K562 (cell line): ENCODE results near the gene ITGBL1. TPM values are rescaled to one million over a fixed set of nuclear protein-coding genes. Genes with fewer than 3 reads are reported as not detected.

ENCODE experiments used
- ATAC-seq: fragments of 200-7000 bp; cut with Tn5 transposase; 3 replicates; pipeline ENCODE4 v1.9.1; 2020; ENCODE audit warnings: moderate library complexity
- BruUV-seq: library from RNA; stranded (reverse); fragments of 400-500 nt; replicated peaks from 2 replicates; lab custom pipeline; 2021; lab: Mats Ljungman, UMichigan
- CTCF ChIA-PET: fragments of 300-600 bp; formaldehyde crosslinking; extraction: SDS; loops from one replicate; lab custom pipeline; 2021; ENCODE audit warnings: low intra/inter-chr PET ratio; lab: Yijun Ruan, JAX
- POLR2A ChIA-PET: fragments of 300-600, 350-650 bp; sonication (Branson Sonifier 250); formaldehyde crosslinking; extraction: SDS; loops from one replicate; lab custom pipeline; 2021; ENCODE audit warnings: antibody characterized with exemption, inconsistent platforms; lab: Yijun Ruan, JAX
- DNase-seq, 4 experiments: peaks; one replicate each; pipeline versions ENCODE4 v3.0.0 to v3.0.0-alpha.2; 2011 to 2018; ENCODE audit warnings: low spot score in 3 of 4, mixed read lengths in 3 of 4; ENCODE audit errors: extremely low read depth in 1 of 4
- FAIRE-seq: peaks from 2 replicates; lab custom pipeline; 2011; peaks lifted over from hg19 to GRCh38; lab: Jason Lieb, UNC
- H2AFZ ChIP-seq: 2 replicates; pipeline ENCODE4 v1.6.0; 2011; ENCODE audit warnings: low read depth, low read length, control low read depth, inconsistent platforms
- H3K27ac ChIP-seq: fragments of 200-600 bp; 3 replicates; pipeline ENCODE4 v1.8.0; 2011; ENCODE audit warnings: low read depth, mild to moderate bottlenecking, control low read depth, inconsistent platforms, low read length, moderate library complexity, mixed read lengths; ENCODE audit errors: extremely low read depth
- H3K27me3 ChIP-seq, 2 experiments: fragments of 300-600 bp in 1 of 2; 2 replicates in 1 of 2; 3 replicates in 1 of 2; pipeline versions ENCODE4 v1.6.0 to v1.8.0; 2011; ENCODE audit warnings: inconsistent platforms in 2 of 2, low read length in 2 of 2, mild to moderate bottlenecking in 1 of 2, mixed read lengths in 1 of 2, moderate library complexity in 1 of 2; ENCODE audit not compliant: control insufficient read depth in 2 of 2, insufficient read depth in 2 of 2
- H3K36me3 ChIP-seq: fragments of 300-600 bp; 3 replicates; pipeline ENCODE4 v1.8.0; 2011; ENCODE audit warnings: mild to moderate bottlenecking, low read length, inconsistent platforms; ENCODE audit not compliant: control insufficient read depth, insufficient read depth
- H3K4me1 ChIP-seq, 2 experiments: fragments of 200-600 bp in 1 of 2; replicated peaks in 1 of 2; 2 replicates in 1 of 2; 3 replicates in 1 of 2; pipeline versions ENCODE4 v1.5.1 to v1.8.0; 2011; ENCODE audit warnings: inconsistent platforms in 2 of 2, low read length in 2 of 2, mild to moderate bottlenecking in 1 of 2, mixed read lengths in 1 of 2, moderate library complexity in 1 of 2; ENCODE audit not compliant: control insufficient read depth in 2 of 2, insufficient read depth in 2 of 2
- H3K4me2 ChIP-seq: 2 replicates; pipeline ENCODE4 v1.6.1; 2011; ENCODE audit warnings: low read length, control low read depth, inconsistent platforms, mixed read lengths; ENCODE audit not compliant: insufficient read depth
- H3K4me3 ChIP-seq: fragments of 200-600 bp; sonication (generic), shearing (Covaris generic); 2 replicates; pipeline ENCODE4 v1.5.1; 2016; ENCODE audit warnings: control low read depth, inconsistent platforms
- H3K79me2 ChIP-seq: fragments of 200-600 bp; 3 replicates; pipeline ENCODE4 v1.8.0; 2011; ENCODE audit warnings: low read length, inconsistent platforms; ENCODE audit not compliant: control insufficient read depth, insufficient read depth
- H3K9ac ChIP-seq, 2 experiments: 2 replicates each; pipeline versions ENCODE4 v1.6.0 to v1.6.1; 2011; ENCODE audit warnings: low read depth in 2 of 2, low read length in 2 of 2, control low read depth in 1 of 2, inconsistent platforms in 1 of 2, mild to moderate bottlenecking in 1 of 2, mixed read lengths in 1 of 2; ENCODE audit not compliant: insufficient read depth in 1 of 2
- H3K9me1 ChIP-seq: one replicate; pipeline ENCODE4 v1.6.0; 2011; ENCODE audit warnings: inconsistent platforms, mild to moderate bottlenecking, low read length, moderate library complexity; ENCODE audit not compliant: control insufficient read depth, insufficient read depth
- H3K9me3 ChIP-seq: replicated peaks from 2 replicates; pipeline ENCODE4 v1.5.1; 2011; ENCODE audit warnings: low read depth, low read length, inconsistent platforms; ENCODE audit not compliant: control insufficient read depth, insufficient read depth
- H4K20me1 ChIP-seq: replicated peaks from 2 replicates; pipeline ENCODE4 v1.6.1; 2011; ENCODE audit warnings: low read length, inconsistent platforms, mixed read lengths; ENCODE audit not compliant: control insufficient read depth, insufficient read depth
- CSDE1 ChIP-seq, 2 experiments: fragments of 450-650 bp; IDR thresholded peaks; 2 replicates each; pipeline ENCODE4 v1.6.1; 2016; ENCODE audit warnings: mild to moderate bottlenecking in 1 of 2
- CTBP1 ChIP-seq: fragments of 450-650 bp; IDR thresholded peaks from 2 replicates; pipeline ENCODE4 v1.6.1; 2016; ENCODE audit warnings: borderline replicate concordance
- DIDO1 ChIP-seq: fragments of 450-650 bp; IDR thresholded peaks from 2 replicates; pipeline ENCODE4 v1.6.1; 2016; ENCODE audit warnings: low read depth, missing biosample characterization, missing genetic modification characterization
- ESRRB ChIP-seq: fragments of 250-450 bp; sonication (Bioruptor Pico); IDR thresholded peaks from 2 replicates; pipeline ENCODE4 v1.5.0; 2020; ENCODE audit warnings: mild to moderate bottlenecking, moderate library complexity, borderline replicate concordance
- GABPB1 ChIP-seq: sonication (generic); formaldehyde crosslinking; IDR thresholded peaks from 2 replicates; pipeline ENCODE4 v1.8.0; 2022; ENCODE audit warnings: mild to moderate bottlenecking, missing genetic modification reagents
- MED1 ChIP-seq: sonication (generic); formaldehyde crosslinking; IDR thresholded peaks from 2 replicates; pipeline ENCODE4 v1.8.1; 2023; ENCODE audit warnings: missing genetic modification reagents, borderline replicate concordance
- PCBP1 ChIP-seq: fragments of 200-400 bp; formaldehyde crosslinking; IDR thresholded peaks from 2 replicates; pipeline ENCODE4 v1.6.1; 2018; ENCODE audit warnings: mild to moderate bottlenecking, low read depth, low read length; ENCODE audit not compliant: poor library complexity, severe bottlenecking
- PCBP2 ChIP-seq: fragments of 200-400 bp; formaldehyde crosslinking; IDR thresholded peaks from 2 replicates; pipeline ENCODE4 v1.6.1; 2018; ENCODE audit warnings: low read length, low read depth, mild to moderate bottlenecking, moderate library complexity; ENCODE audit not compliant: poor library complexity, severe bottlenecking
- POLR2B ChIP-seq: fragments of 450-650 bp; IDR thresholded peaks from 2 replicates; pipeline ENCODE4 v1.6.1; 2018; ENCODE audit warnings: low read depth; ENCODE audit not compliant: partially characterized antibody
- ZNF212 ChIP-seq: fragments of 450-650 bp; formaldehyde crosslinking; IDR thresholded peaks from 2 replicates; pipeline ENCODE4 v1.4.0; 2020; ENCODE audit warnings: mild to moderate bottlenecking
- ZNF408 ChIP-seq: fragments of 250-450 bp; sonication (Bioruptor Pico); IDR thresholded peaks from 2 replicates; pipeline ENCODE4 v1.4.0; 2020; ENCODE audit warnings: low read depth, mild to moderate bottlenecking, moderate library complexity
- WGBS: fragments of 100-300 bp; shearing (Covaris generic); methylation state at CpG from one replicate; pipeline ENCODE4 v1.1.6; 2016; ENCODE audit warnings: low coverage, mixed read lengths; ENCODE audit not compliant: insufficient coverage; ENCODE audit errors: missing lambda C conversion rate; 5-methylcytosine and 5-hydroxymethylcytosine counted together
- in situ Hi-C: fragments of 300-500 bp; cut with MboI; formaldehyde crosslinking; loops from 4 replicates; pipeline ENCODE4 v1.15.0; 2018; ENCODE audit warnings: inconsistent platforms, mixed read lengths
- intact Hi-C: fragments of 100-400 bp; cut with micrococcal nuclease; formaldehyde crosslinking; loops from 2 replicates; pipeline ENCODE4 v1.14.2; 2022
- polyA plus RNA-seq, 8 experiments: library from polyadenylated mRNA; depleted of rRNA in 4 of 8; stranded (reverse) in 5 of 8; unstranded in 3 of 8; fragments of >200 nt; fragmentation: Nextera tagmentation in 2 of 8; fragmentation: Illumina TruSeq in 1 of 8; extraction: Ambion mirVana in 2 of 8; extraction: Trizol in 1 of 8; gene quantifications; 2 replicates each; pipeline versions ENCODE4 v1.2.1 to v1.2.3, GENCODE V29; 2011 to 2014; ENCODE audit warnings: inconsistent platforms in 1 of 8, missing spikeins in 1 of 8
- total RNA-seq, 7 experiments: library from RNA; depleted of rRNA in 6 of 7; stranded (reverse); fragments of >200 nt in 6 of 7; fragmentation: Illumina TruSeq in 2 of 7; extraction: Trizol in 2 of 7; gene quantifications; 2 replicates each; pipeline versions ENCODE4 v1.2.1 to v1.2.3, GENCODE V29; 2011 to 2021; ENCODE audit warnings: low replicate concordance in 1 of 7
- TF ChIP-seq, protein P1 (sequence below): fragments of 450-650 bp; formaldehyde crosslinking; IDR thresholded peaks from 2 replicates; pipeline ENCODE4 v1.4.0; 2020; ENCODE audit warnings: mild to moderate bottlenecking
- TF ChIP-seq, protein P2 (sequence below), 2 experiments: fragments of 450-650 bp; IDR thresholded peaks; 2 replicates each; pipeline ENCODE4 v1.6.1; 2018; ENCODE audit warnings: mild to moderate bottlenecking in 2 of 2, low read depth in 1 of 2; ENCODE audit not compliant: partially characterized antibody in 2 of 2
- TF ChIP-seq, protein P3 (sequence below): sonication (generic); formaldehyde crosslinking; IDR thresholded peaks from 2 replicates; pipeline ENCODE4 v1.9.0; 2022; ENCODE audit warnings: mild to moderate bottlenecking, missing genetic modification reagents
- TF ChIP-seq, protein P4 (sequence below): sonication (generic); formaldehyde crosslinking; IDR thresholded peaks from 2 replicates; pipeline ENCODE4 v1.8.0; 2022; ENCODE audit warnings: mild to moderate bottlenecking, missing genetic modification reagents
- TF ChIP-seq, protein P5 (sequence below): fragments of 450-650 bp; formaldehyde crosslinking; IDR thresholded peaks from 2 replicates; pipeline ENCODE4 v1.4.0; 2022; ENCODE audit warnings: missing genetic modification characterization

ITGBL1 gene
- total and polyA plus RNA-seq, 9 of the 15 experiments (the other 6 are each of a cell fraction or from before 2014, with no cell fraction given) = 0.04 to 0.73 (median 0.32) TPM; not detected in 1

DNA sequence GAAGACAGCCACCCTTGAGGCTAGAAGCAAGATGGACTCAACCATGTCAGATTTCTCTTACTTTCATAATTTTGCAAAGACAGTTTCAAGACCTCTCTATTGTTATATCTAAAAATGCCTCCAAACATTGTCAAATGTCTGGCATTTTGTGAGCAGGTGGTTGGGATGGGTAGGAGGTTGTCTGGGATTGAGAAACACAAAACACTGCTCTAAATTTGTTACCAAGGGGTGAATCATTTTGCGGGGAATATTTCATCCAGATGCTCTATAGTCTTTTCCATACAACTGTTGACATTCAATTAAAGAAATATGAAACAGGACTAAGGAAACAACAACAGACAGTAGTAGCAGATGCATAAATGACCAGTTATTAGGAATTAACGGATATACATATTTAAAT, 208.2 kb downstream of the ITGBL1 start:
- Histone ChIP-seq H3K36me3 (no peaks in the 10 kb centered on the region), H3K4me1 (no peaks in the 10 kb centered on the region), H3K9ac (no peak overlapping the region), H3K79me2 (no peaks in the 10 kb centered on the region), H3K9me3 (no peaks in the 10 kb centered on the region), H2AFZ (no peak overlapping the region), H3K27ac (no peak overlapping the region), H3K27me3 (no peaks in the 10 kb centered on the region), H3K4me2 (no peak overlapping the region), H3K9me1 (no peaks in the 10 kb centered on the region), H4K20me1 (no peaks in the 10 kb centered on the region), H3K4me3 (no peak overlapping the region)
- FAIRE-seq (no peak), ATAC-seq (no peak), DNase-seq (no peak)
- intact Hi-C loops = no loop called here
- in situ Hi-C loops = no loop called here
- BruUV-seq = no TSS peak
- ChIA-PET POLR2A (no interaction called here), CTCF (no interaction called here)
- WGBS = 4% methylated on average over 2 of the region's 2 CpGs
- no peak for TF ChIP-seq CSDE1 (IDR thresholded peaks at IDR 0.05)
- TF ChIP-seq ZNF212 (CRISPR knock-in tag) = no peak
- TF ChIP-seq, protein P1, sequence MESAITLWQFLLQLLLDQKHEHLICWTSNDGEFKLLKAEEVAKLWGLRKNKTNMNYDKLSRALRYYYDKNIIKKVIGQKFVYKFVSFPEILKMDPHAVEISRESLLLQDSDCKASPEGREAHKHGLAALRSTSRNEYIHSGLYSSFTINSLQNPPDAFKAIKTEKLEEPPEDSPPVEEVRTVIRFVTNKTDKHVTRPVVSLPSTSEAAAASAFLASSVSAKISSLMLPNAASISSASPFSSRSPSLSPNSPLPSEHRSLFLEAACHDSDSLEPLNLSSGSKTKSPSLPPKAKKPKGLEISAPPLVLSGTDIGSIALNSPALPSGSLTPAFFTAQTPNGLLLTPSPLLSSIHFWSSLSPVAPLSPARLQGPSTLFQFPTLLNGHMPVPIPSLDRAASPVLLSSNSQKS = no peak
- TF ChIP-seq, protein P2, sequence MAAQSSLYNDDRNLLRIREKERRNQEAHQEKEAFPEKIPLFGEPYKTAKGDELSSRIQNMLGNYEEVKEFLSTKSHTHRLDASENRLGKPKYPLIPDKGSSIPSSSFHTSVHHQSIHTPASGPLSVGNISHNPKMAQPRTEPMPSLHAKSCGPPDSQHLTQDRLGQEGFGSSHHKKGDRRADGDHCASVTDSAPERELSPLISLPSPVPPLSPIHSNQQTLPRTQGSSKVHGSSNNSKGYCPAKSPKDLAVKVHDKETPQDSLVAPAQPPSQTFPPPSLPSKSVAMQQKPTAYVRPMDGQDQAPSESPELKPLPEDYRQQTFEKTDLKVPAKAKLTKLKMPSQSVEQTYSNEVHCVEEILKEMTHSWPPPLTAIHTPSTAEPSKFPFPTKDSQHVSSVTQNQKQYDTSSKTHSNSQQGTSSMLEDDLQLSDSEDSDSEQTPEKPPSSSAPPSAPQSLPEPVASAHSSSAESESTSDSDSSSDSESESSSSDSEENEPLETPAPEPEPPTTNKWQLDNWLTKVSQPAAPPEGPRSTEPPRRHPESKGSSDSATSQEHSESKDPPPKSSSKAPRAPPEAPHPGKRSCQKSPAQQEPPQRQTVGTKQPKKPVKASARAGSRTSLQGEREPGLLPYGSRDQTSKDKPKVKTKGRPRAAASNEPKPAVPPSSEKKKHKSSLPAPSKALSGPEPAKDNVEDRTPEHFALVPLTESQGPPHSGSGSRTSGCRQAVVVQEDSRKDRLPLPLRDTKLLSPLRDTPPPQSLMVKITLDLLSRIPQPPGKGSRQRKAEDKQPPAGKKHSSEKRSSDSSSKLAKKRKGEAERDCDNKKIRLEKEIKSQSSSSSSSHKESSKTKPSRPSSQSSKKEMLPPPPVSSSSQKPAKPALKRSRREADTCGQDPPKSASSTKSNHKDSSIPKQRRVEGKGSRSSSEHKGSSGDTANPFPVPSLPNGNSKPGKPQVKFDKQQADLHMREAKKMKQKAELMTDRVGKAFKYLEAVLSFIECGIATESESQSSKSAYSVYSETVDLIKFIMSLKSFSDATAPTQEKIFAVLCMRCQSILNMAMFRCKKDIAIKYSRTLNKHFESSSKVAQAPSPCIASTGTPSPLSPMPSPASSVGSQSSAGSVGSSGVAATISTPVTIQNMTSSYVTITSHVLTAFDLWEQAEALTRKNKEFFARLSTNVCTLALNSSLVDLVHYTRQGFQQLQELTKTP (IDR thresholded peaks at IDR 0.05; ENCODE audit: low read depth in 1 of 2, partially characterized antibody in 2 of 2) = no peak
- TF ChIP-seq PCBP2 = no peak
- no peak for TF ChIP-seq ESRRB (CRISPR knock-in tag)
- TF ChIP-seq PCBP1 = no peak
- no peak for TF ChIP-seq GABPB1 (CRISPR knock-in tag)
- TF ChIP-seq DIDO1 (tag) = no peak
- no peak for TF ChIP-seq MED1 (CRISPR knock-in tag)
- TF ChIP-seq ZNF408 (CRISPR knock-in tag) = no peak
- TF ChIP-seq, protein P3, sequence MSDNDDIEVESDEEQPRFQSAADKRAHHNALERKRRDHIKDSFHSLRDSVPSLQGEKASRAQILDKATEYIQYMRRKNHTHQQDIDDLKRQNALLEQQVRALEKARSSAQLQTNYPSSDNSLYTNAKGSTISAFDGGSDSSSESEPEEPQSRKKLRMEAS (CRISPR knock-in tag) = no peak
- TF ChIP-seq CTBP1 = no peak
- TF ChIP-seq, protein P4, sequence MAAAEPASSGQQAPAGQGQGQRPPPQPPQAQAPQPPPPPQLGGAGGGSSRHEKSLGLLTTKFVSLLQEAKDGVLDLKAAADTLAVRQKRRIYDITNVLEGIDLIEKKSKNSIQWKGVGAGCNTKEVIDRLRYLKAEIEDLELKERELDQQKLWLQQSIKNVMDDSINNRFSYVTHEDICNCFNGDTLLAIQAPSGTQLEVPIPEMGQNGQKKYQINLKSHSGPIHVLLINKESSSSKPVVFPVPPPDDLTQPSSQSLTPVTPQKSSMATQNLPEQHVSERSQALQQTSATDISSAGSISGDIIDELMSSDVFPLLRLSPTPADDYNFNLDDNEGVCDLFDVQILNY (CRISPR knock-in tag) = no peak
- no peak for TF ChIP-seq POLR2B
- TF ChIP-seq, protein P5, sequence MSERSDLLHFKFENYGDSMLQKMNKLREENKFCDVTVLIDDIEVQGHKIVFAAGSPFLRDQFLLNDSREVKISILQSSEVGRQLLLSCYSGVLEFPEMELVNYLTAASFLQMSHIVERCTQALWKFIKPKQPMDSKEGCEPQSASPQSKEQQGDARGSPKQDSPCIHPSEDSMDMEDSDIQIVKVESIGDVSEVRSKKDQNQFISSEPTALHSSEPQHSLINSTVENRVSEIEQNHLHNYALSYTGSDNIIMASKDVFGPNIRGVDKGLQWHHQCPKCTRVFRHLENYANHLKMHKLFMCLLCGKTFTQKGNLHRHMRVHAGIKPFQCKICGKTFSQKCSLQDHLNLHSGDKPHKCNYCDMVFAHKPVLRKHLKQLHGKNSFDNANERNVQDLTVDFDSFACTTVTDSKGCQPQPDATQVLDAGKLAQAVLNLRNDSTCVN (CRISPR knock-in tag) = no peak
